Caco-2 (cell line): Measurements from ENCODE around the gene AP1S3. TPM values are rescaled to one million over a fixed set of nuclear protein-coding genes. Genes with fewer than 3 reads are reported as not detected.

Experiments used
- BruUV-seq: library from RNA; stranded (reverse); fragments of 400-500 nt; replicated peaks from 2 replicates; lab custom pipeline; 2021; lab: Mats Ljungman, UMichigan
- CTCF ChIA-PET: fragments of 300-600 bp; sonication (Branson Sonifier 250); formaldehyde crosslinking; loops from one replicate; lab custom pipeline; 2022; ENCODE audit warnings: antibody characterized with exemption; lab: Charles Lee
- POLR2A ChIA-PET: fragments of 300-600 bp; sonication (Branson Sonifier 250); formaldehyde crosslinking; loops from one replicate; lab custom pipeline; 2022; ENCODE audit warnings: antibody characterized with exemption; lab: Charles Lee
- DNase-seq, 2 experiments: peaks; one replicate each; pipeline versions ENCODE4 v3.0.0 to v3.0.0-alpha.2; 2020 to 2022
- H3K27me3 ChIP-seq: replicated peaks from 2 replicates; pipeline ENCODE4 v1.6.0; 2011; ENCODE audit warnings: low read length; ENCODE audit not compliant: control insufficient read depth, insufficient read depth
- H3K36me3 ChIP-seq: 2 replicates; pipeline ENCODE4 v1.5.1; 2011; ENCODE audit warnings: low read length; ENCODE audit not compliant: control insufficient read depth, insufficient read depth
- H3K4me1 ChIP-seq: fragments of 250-450 bp; sonication (Bioruptor Pico); 2 replicates; pipeline ENCODE4 v1.5.1; 2020; ENCODE audit warnings: mild to moderate bottlenecking
- H3K4me3 ChIP-seq: 2 replicates; pipeline ENCODE4 v1.5.1; 2011; ENCODE audit warnings: low read depth, mild to moderate bottlenecking, control low read depth, low read length
- H3K9me3 ChIP-seq: fragments of 250-450 bp; sonication (Bioruptor Pico); 2 replicates; pipeline ENCODE4 v1.5.1; 2020; ENCODE audit warnings: mild to moderate bottlenecking, moderate library complexity
- H3K27ac Mint-ChIP-seq: one replicate; pipeline ENCODE4 v1.8.0; 2022; ENCODE audit warnings: mixed read lengths; ENCODE audit not compliant: unreplicated experiment
- H3K27me3 Mint-ChIP-seq: one replicate; pipeline ENCODE4 v1.8.0; 2022; ENCODE audit warnings: mixed read lengths; ENCODE audit not compliant: insufficient read depth, unreplicated experiment
- H3K36me3 Mint-ChIP-seq: one replicate; pipeline ENCODE4 v1.8.0; 2022; ENCODE audit warnings: mild to moderate bottlenecking, mixed read lengths; ENCODE audit not compliant: insufficient read depth, unreplicated experiment
- H3K4me1 Mint-ChIP-seq: one replicate; pipeline ENCODE4 v1.8.0; 2022; ENCODE audit warnings: low read depth, mixed read lengths; ENCODE audit not compliant: unreplicated experiment
- H3K4me3 Mint-ChIP-seq: one replicate; pipeline ENCODE4 v1.8.0; 2022; ENCODE audit warnings: mild to moderate bottlenecking, moderate library complexity, mixed read lengths; ENCODE audit not compliant: unreplicated experiment
- H3K9me3 Mint-ChIP-seq: one replicate; pipeline ENCODE4 v1.8.0; 2022; ENCODE audit warnings: mixed read lengths; ENCODE audit not compliant: unreplicated experiment
- intact Hi-C: fragments of 100-400 bp; cut with micrococcal nuclease; formaldehyde crosslinking; loops from one replicate; pipeline ENCODE4 v1.10.0; 2022; ENCODE audit not compliant: unreplicated experiment
- total RNA-seq: library from RNA; stranded (reverse); gene quantifications from 2 replicates; pipeline ENCODE4 v1.2.3, GENCODE V29; 2022
- TF ChIP-seq, protein P1 (sequence below), 2 experiments: fragments of 200-600 bp in 1 of 2; IDR thresholded peaks; 1 replicate in 1 of 2; 2 replicates in 1 of 2; pipeline versions ENCODE4 v1.5.1 to v1.8.0; 2011 to 2022; ENCODE audit warnings: antibody characterized with exemption in 1 of 2, control low read depth in 1 of 2, inconsistent platforms in 1 of 2, low read depth in 1 of 2, low read length in 1 of 2, mild to moderate bottlenecking in 1 of 2, moderate library complexity in 1 of 2; ENCODE audit not compliant: insufficient read depth in 1 of 2, severe bottlenecking in 1 of 2, unreplicated experiment in 1 of 2

The AP1S3 gene
- total RNA-seq, 1 experiment from 2014 or later: 180 TPM

DNA sequence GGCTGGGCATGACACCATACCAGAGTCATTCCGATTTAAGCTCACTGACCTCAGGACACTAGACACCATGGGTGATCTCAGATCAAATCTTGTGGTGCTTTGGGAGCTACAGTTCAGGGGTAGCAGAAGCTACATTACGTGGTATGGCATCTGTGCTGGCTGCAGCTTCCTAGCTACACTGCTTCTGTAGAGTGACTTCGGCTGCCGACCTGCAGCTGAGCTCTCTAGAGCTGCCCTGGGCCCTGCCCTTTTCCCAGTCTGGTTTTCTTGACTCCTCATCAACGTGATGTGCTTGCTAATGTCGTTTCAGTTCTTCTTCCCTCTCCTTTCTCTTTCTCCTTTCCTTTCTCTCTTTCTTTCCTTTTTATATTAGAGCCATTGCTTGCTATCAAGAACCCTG, 100.2 kb downstream of the AP1S3 start:
- no peaks in the 10 kb centered on the region for H3K4me1 Mint-ChIP-seq
- H3K9me3 ChIP-seq: 0 out of 2 replicates have a peak, but pooled peaks cover 3% of the 10 kb centered on the region
- peaks cover 15% of the 10 kb centered on the region for H3K9me3 Mint-ChIP-seq
- no peak for DNase-seq
- H3K27ac Mint-ChIP-seq: no peak overlapping the region
- H3K36me3 ChIP-seq: no peaks in the 10 kb centered on the region
- POLR2A ChIA-PET: no interaction called here
- BruUV-seq: no TSS peak
- no peaks in the 10 kb centered on the region for H3K36me3 Mint-ChIP-seq
- peaks cover 5% of the 10 kb centered on the region; the same call in 1 of the 2 replicates for H3K4me1 ChIP-seq
- H3K27me3 Mint-ChIP-seq: no peaks in the 10 kb centered on the region
- no peaks in the 10 kb centered on the region for H3K27me3 ChIP-seq
- no peak overlapping the region for H3K4me3 Mint-ChIP-seq
- intact Hi-C loops: no loop called here
- TF ChIP-seq, protein P1, sequence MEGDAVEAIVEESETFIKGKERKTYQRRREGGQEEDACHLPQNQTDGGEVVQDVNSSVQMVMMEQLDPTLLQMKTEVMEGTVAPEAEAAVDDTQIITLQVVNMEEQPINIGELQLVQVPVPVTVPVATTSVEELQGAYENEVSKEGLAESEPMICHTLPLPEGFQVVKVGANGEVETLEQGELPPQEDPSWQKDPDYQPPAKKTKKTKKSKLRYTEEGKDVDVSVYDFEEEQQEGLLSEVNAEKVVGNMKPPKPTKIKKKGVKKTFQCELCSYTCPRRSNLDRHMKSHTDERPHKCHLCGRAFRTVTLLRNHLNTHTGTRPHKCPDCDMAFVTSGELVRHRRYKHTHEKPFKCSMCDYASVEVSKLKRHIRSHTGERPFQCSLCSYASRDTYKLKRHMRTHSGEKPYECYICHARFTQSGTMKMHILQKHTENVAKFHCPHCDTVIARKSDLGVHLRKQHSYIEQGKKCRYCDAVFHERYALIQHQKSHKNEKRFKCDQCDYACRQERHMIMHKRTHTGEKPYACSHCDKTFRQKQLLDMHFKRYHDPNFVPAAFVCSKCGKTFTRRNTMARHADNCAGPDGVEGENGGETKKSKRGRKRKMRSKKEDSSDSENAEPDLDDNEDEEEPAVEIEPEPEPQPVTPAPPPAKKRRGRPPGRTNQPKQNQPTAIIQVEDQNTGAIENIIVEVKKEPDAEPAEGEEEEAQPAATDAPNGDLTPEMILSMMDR (IDR thresholded peaks at IDR 0.05; ENCODE audit: insufficient read depth in 1 of 2, low read depth in 1 of 2, low read length in 1 of 2, severe bottlenecking in 1 of 2, unreplicated experiment in 1 of 2): no peak
- CTCF ChIA-PET: no interaction called here
- no peak overlapping the region for H3K4me3 ChIP-seq

DNA sequence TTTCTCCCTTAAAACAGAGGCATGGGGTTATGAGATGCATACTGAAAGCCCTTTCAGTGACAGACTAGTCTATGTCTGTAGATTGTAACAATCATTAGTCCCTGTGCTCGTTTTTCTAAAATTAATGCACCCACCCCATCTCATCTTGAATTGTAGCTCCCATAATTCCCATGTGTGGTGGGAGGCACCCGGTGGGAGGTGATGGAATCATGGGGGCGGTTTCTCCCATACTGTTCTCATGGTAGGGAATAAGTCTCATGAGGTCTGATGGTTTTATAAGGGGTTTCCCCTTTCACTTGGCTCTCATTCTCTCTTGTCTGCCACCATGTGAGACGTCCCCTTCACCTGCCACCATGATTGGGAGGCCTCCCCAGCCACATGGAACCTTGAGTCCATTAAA, 100.9 kb downstream of the AP1S3 start:
- Histone ChIP-seq H3K4me1 (peaks cover 5% of the 10 kb centered on the region; the same call in 1 of the 2 replicates), H3K36me3 (no peaks in the 10 kb centered on the region), H3K9me3 (0 out of 2 replicates have a peak, but pooled peaks cover 3% of the 10 kb centered on the region), H3K4me3 (no peak overlapping the region), H3K27me3 (no peaks in the 10 kb centered on the region)
- no peaks in the 10 kb centered on the region for H3K4me1 Mint-ChIP-seq
- intact Hi-C loops: no loop called here
- POLR2A ChIA-PET: no interaction called here
- TF ChIP-seq, protein P1 (IDR thresholded peaks at IDR 0.05; ENCODE audit: insufficient read depth in 1 of 2, low read depth in 1 of 2, low read length in 1 of 2, severe bottlenecking in 1 of 2, unreplicated experiment in 1 of 2): no peak
- no TSS peak for BruUV-seq
- H3K27ac Mint-ChIP-seq: no peak overlapping the region
- H3K36me3 Mint-ChIP-seq: no peaks in the 10 kb centered on the region
- H3K4me3 Mint-ChIP-seq: no peak overlapping the region
- DNase-seq: no peak
- CTCF ChIA-PET: no interaction called here
- peaks cover 16% of the 10 kb centered on the region for H3K9me3 Mint-ChIP-seq
- no peaks in the 10 kb centered on the region for H3K27me3 Mint-ChIP-seq

DNA sequence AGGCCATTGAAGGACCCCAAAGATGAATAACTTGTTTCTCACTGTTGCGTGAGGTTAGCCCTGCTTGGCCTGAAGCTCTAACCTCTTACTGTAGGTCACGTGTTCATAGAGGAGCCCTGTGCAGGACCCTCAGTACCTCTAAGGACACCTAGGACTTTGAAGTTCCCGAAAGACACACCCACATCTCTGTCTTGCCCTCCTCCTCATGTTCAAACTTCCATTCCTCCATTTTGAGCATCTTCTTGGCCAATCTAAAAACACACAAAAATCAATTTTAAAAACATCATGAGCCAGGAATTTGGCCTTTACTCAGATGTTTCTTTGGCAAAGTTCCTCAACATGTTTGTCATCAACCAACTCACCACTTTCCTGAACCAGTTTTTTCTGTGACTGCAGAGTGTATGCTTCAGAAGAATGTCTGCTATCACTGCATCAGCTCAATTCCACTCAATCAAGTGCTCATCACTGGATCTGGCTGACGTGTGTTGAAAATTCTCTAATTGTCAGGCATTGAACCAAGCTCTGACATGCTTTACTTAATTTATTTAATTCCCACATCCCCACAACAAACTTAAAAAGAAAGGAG, 101.6 kb downstream of the AP1S3 start:
- POLR2A ChIA-PET: no interaction called here
- H3K36me3 Mint-ChIP-seq: no peaks in the 10 kb centered on the region
- H3K4me3 Mint-ChIP-seq: no peak overlapping the region
- Histone ChIP-seq H3K4me3 (no peak overlapping the region), H3K36me3 (no peaks in the 10 kb centered on the region), H3K27me3 (no peaks in the 10 kb centered on the region), H3K9me3 (0 out of 2 replicates have a peak, but pooled peaks cover 3% of the 10 kb centered on the region), H3K4me1 (peaks cover 5% of the 10 kb centered on the region; the same call in 1 of the 2 replicates)
- DNase-seq: no peak
- no TSS peak for BruUV-seq
- H3K27ac Mint-ChIP-seq: no peak overlapping the region
- CTCF ChIA-PET: no interaction called here
- intact Hi-C loops: no loop called here
- no peaks in the 10 kb centered on the region for H3K27me3 Mint-ChIP-seq
- no peaks in the 10 kb centered on the region for H3K4me1 Mint-ChIP-seq
- TF ChIP-seq, protein P1 (IDR thresholded peaks at IDR 0.05; ENCODE audit: insufficient read depth in 1 of 2, low read depth in 1 of 2, low read length in 1 of 2, severe bottlenecking in 1 of 2, unreplicated experiment in 1 of 2): no peak
- peaks cover 16% of the 10 kb centered on the region for H3K9me3 Mint-ChIP-seq
